SHP77 (cell line): ENCODE measurements around the gene DNM1.

Experiments used
- DNase-seq, 2 experiments: peaks; one replicate each; lab custom pipeline; 2025; lab: John Stamatoyannopoulos, UW

Gene DNM1

GRCh38 chr9:128203024-128203706, at the start of gene DNM1:
Gene DNM1 (plus strand): TSS chr9:128203379. CDS start chr9:128203471, 92 bp downstream.
- peak; percentile 33 to 57 for DNase-seq

- DNase-seq: no peak
Observed at GRCh38 chr9:128153947-128154695, 49.1 kb upstream of the DNM1 start.

- DNase-seq: no peak
Observed at GRCh38 chr9:128155736-128156500, 47.3 kb upstream of the DNM1 start.

- peak; percentile 62 to 75 for DNase-seq
Observed at GRCh38 chr9:128159522-128159783, 43.7 kb upstream of the DNM1 start.

GRCh38 chr9:128159784-128160602, 43.2 kb upstream of the DNM1 start, which contains the start of gene BBLN:
Gene BBLN (plus strand): TSS chr9:128160265. CDS start chr9:128160408, 143 bp downstream.
- peak; percentile 88 to 90 for DNase-seq

GRCh38 chr9:128160603-128160987, 42.6 kb upstream of the DNM1 start:
- DNase-seq: no peak

GRCh38 chr9:128161215-128161902, 41.8 kb upstream of the DNM1 start:
- no peak for DNase-seq

GRCh38 chr9:128162215-128163026, 40.8 kb upstream of the DNM1 start:
- no peak for DNase-seq

- no peak for DNase-seq
Observed at GRCh38 chr9:128163027-128163515, 40.1 kb upstream of the DNM1 start.

GRCh38 chr9:128163523-128164306, 39.5 kb upstream of the DNM1 start:
- DNase-seq: no peak

- DNase-seq: no peak
Observed at GRCh38 chr9:128164307-128164885, 38.8 kb upstream of the DNM1 start.

GRCh38 chr9:128166169-128166568, 37.0 kb upstream of the DNM1 start:
- no peak for DNase-seq

GRCh38 chr9:128167209-128167608, 36.0 kb upstream of the DNM1 start:
- no peak for DNase-seq

- DNase-seq: no peak
Observed at GRCh38 chr9:128168731-128169308, 34.4 kb upstream of the DNM1 start.

- DNase-seq: no peak
Observed at GRCh38 chr9:128169492-128169891, 33.7 kb upstream of the DNM1 start.

- DNase-seq: no peak
Observed at GRCh38 chr9:128169925-128170324, 33.3 kb upstream of the DNM1 start.

GRCh38 chr9:128174062-128174461, 29.1 kb upstream of the DNM1 start:
- DNase-seq: no peak

GRCh38 chr9:128175102-128175563, 28.0 kb upstream of the DNM1 start:
- DNase-seq: no peak

- no peak for DNase-seq
Observed at GRCh38 chr9:128175726-128176125, 27.5 kb upstream of the DNM1 start.
